ENCODE results near the gene ABR.

DNA sequence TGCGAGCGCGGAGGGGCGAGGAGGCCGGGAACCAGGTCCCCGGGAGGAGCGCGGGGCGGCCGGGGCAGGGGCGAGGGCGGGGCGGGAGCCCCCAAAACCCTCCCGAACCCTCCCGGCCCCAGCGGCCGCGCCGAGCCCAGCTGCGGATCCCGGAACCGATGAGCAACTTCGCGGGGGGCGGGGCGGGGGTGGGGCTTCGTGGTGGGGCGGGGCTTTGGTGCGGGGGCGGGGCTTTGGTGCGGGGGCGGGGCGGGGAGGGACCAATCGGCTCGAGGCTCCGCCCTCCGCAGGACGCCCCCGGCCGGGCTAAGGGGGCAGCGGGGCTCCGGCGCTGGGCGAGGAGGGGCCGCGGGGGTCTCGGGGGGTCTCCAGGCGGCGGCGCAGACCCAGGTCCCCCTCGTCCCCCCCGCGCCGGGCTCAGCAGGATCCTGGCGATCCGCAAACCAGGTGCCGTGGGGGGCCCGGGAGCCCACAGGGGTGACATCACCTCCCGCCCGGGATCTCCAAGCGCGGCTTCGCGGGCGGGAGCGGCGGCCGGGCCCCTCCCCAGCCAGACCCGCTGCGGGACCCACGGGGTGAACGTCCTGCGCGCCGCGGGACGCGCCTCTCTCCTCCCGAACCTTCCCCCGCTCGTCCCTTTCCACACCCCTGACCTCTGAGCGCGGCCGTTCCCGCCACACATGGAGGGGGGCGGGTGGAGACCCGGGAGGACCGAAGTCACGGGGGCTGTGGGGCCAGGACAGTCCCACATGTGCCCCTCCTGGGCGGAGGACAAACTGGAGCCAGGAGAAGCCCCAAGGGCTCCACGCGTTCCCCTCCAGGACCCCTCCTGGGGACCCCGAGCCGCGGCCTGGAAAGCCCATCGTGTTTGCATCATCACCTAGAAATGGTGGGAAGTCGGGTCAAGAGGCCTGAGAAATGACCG, at the start of gene ABR:
- TF ChIP-seq EZH2 (IDR thresholded peaks at IDR 0.05; ENCODE audit: borderline replicate concordance, insufficient read depth, low read length, poor library complexity, severe bottlenecking) (no peak), EP300 (conservative IDR thresholded peaks at IDR 0.05; ENCODE audit: poor library complexity, severe bottlenecking) (no peak)
